NCI-H128 (cell line): Measurements from ENCODE around the gene MPHOSPH9.

Experiments used
- DNase-seq: peaks from one replicate; lab custom pipeline; 2025; ENCODE audit not compliant: unreplicated experiment; lab: John Stamatoyannopoulos, UW

Gene MPHOSPH9

GRCh38 chr12:123232807-123233504 lies at the start of gene MPHOSPH9, which contains the start of gene MTRFR:
Gene MPHOSPH9, minus strand, starts transcription at chr12:123233141. Its CDS starts 2,777 bp downstream, at chr12:123230364.
Gene MTRFR, plus strand, starts transcription at chr12:123233436. Its CDS starts 20,239 bp downstream, at chr12:123253675.
- DNase-seq = peak; percentile 100

- no peak for DNase-seq
These were observed 49.2 kb upstream of the MPHOSPH9 start for GRCh38 chr12:123282111-123282510.

- no peak for DNase-seq
These were observed 48.0 kb upstream of the MPHOSPH9 start for GRCh38 chr12:123280971-123281370.

GRCh38 chr12:123278101-123278627 lies 45.2 kb upstream of the MPHOSPH9 start:
- no peak for DNase-seq

- no peak for DNase-seq
These were observed 40.2 kb upstream of the MPHOSPH9 start for GRCh38 chr12:123273166-123273565.

GRCh38 chr12:123271001-123271668 lies 38.2 kb upstream of the MPHOSPH9 start:
- DNase-seq = no peak

GRCh38 chr12:123270214-123271000 lies 37.5 kb upstream of the MPHOSPH9 start:
- DNase-seq = no peak

- no peak for DNase-seq
These were observed 36.9 kb upstream of the MPHOSPH9 start for GRCh38 chr12:123269896-123270213.

- DNase-seq = peak; percentile 69
These were observed 36.5 kb upstream of the MPHOSPH9 start for GRCh38 chr12:123269395-123269892.

GRCh38 chr12:123268850-123269249 lies 35.9 kb upstream of the MPHOSPH9 start:
- no peak for DNase-seq

GRCh38 chr12:123267991-123268843 lies 35.3 kb upstream of the MPHOSPH9 start:
- peak; percentile 32 for DNase-seq

GRCh38 chr12:123267335-123267920 lies 34.5 kb upstream of the MPHOSPH9 start:
- no peak for DNase-seq

- no peak for DNase-seq
These were observed 33.8 kb upstream of the MPHOSPH9 start for GRCh38 chr12:123266679-123267277.

- no peak for DNase-seq
These were observed 33.1 kb upstream of the MPHOSPH9 start for GRCh38 chr12:123265851-123266678.

GRCh38 chr12:123264642-123265041 lies 31.7 kb upstream of the MPHOSPH9 start:
- no peak for DNase-seq

- DNase-seq = no peak
These were observed 30.4 kb upstream of the MPHOSPH9 start for GRCh38 chr12:123263196-123263817.

- DNase-seq = no peak
These were observed 28.3 kb upstream of the MPHOSPH9 start for GRCh38 chr12:123261196-123261595.

GRCh38 chr12:123260081-123260480 lies 27.1 kb upstream of the MPHOSPH9 start:
- DNase-seq = no peak
